Muscle layer of duodenum (tissue), 2 donors: ENCODE data around the gene KAT6B.

Experiments
- H3K27ac ChIP-seq: one replicate; pipeline ENCODE4 v1.7.0; 2013; ENCODE audit warnings: mild to moderate bottlenecking, low read length
- H3K27me3 ChIP-seq: one replicate; pipeline ENCODE4 v1.7.0; 2013; ENCODE audit warnings: low read depth, mild to moderate bottlenecking, control low read depth, low read length
- H3K36me3 ChIP-seq, 2 donors: one replicate each; pipeline ENCODE4 v1.7.0; 2013; ENCODE audit warnings: low read length in 2 of 2, control low read depth in 1 of 2, mild to moderate bottlenecking in 1 of 2; ENCODE audit not compliant: insufficient read depth in 2 of 2, control insufficient read depth in 1 of 2
- H3K4me1 ChIP-seq, 2 donors: one replicate each; pipeline ENCODE4 v1.7.0; 2013; ENCODE audit warnings: low read length in 2 of 2, mild to moderate bottlenecking in 2 of 2, control low read depth in 1 of 2, moderate library complexity in 1 of 2; ENCODE audit not compliant: insufficient read depth in 2 of 2, control insufficient read depth in 1 of 2
- H3K4me3 ChIP-seq, 2 donors: one replicate each; pipeline ENCODE4 v1.7.0; 2013; ENCODE audit warnings: low read length in 2 of 2, low read depth in 1 of 2, mild to moderate bottlenecking in 1 of 2
- H3K9me3 ChIP-seq, 2 donors: one replicate each; pipeline ENCODE4 v1.7.0; 2013; ENCODE audit warnings: low read length in 2 of 2, control low read depth in 1 of 2, mild to moderate bottlenecking in 1 of 2; ENCODE audit not compliant: control insufficient read depth in 1 of 2
- donor health status: healthy.

Gene KAT6B

GRCh38 chr10:74923556-74923955, 97.2 kb downstream of the KAT6B start:
- no peaks in the 10 kb centered on the region for H3K9me3 ChIP-seq
- no peaks in the 10 kb centered on the region for H3K27me3 ChIP-seq
- H3K4me3 ChIP-seq, result no peak overlapping the region
- H3K27ac ChIP-seq, result peak overlapping the region; percentile 86
- no peaks in the 10 kb centered on the region for H3K36me3 ChIP-seq
- H3K4me1 ChIP-seq, result peaks cover 18 to 51% of the 10 kb centered on the region in 2 donors

GRCh38 chr10:74924251-74924963, 98.0 kb downstream of the KAT6B start:
- peaks cover 18 to 51% of the 10 kb centered on the region in 2 donors for H3K4me1 ChIP-seq
- no peaks in the 10 kb centered on the region for H3K36me3 ChIP-seq
- H3K9me3 ChIP-seq, result no peaks in the 10 kb centered on the region
- no peak overlapping the region for H3K4me3 ChIP-seq
- H3K27ac ChIP-seq, result peak overlapping the region; percentile 86
- H3K27me3 ChIP-seq, result no peaks in the 10 kb centered on the region

- H3K4me1 ChIP-seq, result peaks cover 18 to 51% of the 10 kb centered on the region in 2 donors
- peak overlapping the region; percentile 13 for H3K27ac ChIP-seq
- H3K4me3 ChIP-seq, result no peak overlapping the region
- H3K27me3 ChIP-seq, result no peaks in the 10 kb centered on the region
- H3K36me3 ChIP-seq, result no peaks in the 10 kb centered on the region
- H3K9me3 ChIP-seq, result no peaks in the 10 kb centered on the region
These were observed 98.9 kb downstream of the KAT6B start for GRCh38 chr10:74925291-74925690.

GRCh38 chr10:74925708-74926107, 99.3 kb downstream of the KAT6B start:
- H3K36me3 ChIP-seq, result no peaks in the 10 kb centered on the region
- H3K9me3 ChIP-seq, result no peaks in the 10 kb centered on the region
- peaks cover 19 to 51% of the 10 kb centered on the region in 2 donors for H3K4me1 ChIP-seq
- no peak overlapping the region for H3K4me3 ChIP-seq
- H3K27me3 ChIP-seq, result no peaks in the 10 kb centered on the region
- H3K27ac ChIP-seq, result peak overlapping the region; percentile 13

- H3K27ac ChIP-seq, result peak overlapping the region; percentile 13
- H3K4me3 ChIP-seq, result no peak overlapping the region
- H3K4me1 ChIP-seq, result peaks cover 21 to 43% of the 10 kb centered on the region in 2 donors
These were observed 100.6 kb downstream of the KAT6B start for GRCh38 chr10:74926791-74927585.

GRCh38 chr10:74927701-74928100, 101.3 kb downstream of the KAT6B start:
- Histone ChIP-seq H3K27me3 (no peaks in the 10 kb centered on the region), H3K4me3 (no peak overlapping the region), H3K9me3 (no peaks in the 10 kb centered on the region), H3K4me1 (peaks cover 19 to 40% of the 10 kb centered on the region in 2 donors), H3K27ac (peak overlapping the region; percentile 52), H3K36me3 (no peaks in the 10 kb centered on the region)

More at GRCh38 chr10:74926791-74927585, 100.6 kb downstream of the KAT6B start:
- Histone ChIP-seq H3K36me3 (no peaks in the 10 kb centered on the region), H3K9me3 (no peaks in the 10 kb centered on the region), H3K27me3 (no peaks in the 10 kb centered on the region)

- peaks cover 17 to 35% of the 10 kb centered on the region in 2 donors for H3K4me1 ChIP-seq
These were observed 102.4 kb downstream of the KAT6B start for GRCh38 chr10:74928742-74929191.

GRCh38 chr10:74929197-74929596, 102.8 kb downstream of the KAT6B start:
- Histone ChIP-seq H3K9me3 (no peaks in the 10 kb centered on the region), H3K4me3 (no peak overlapping the region), H3K4me1 (peaks cover 17 to 32% of the 10 kb centered on the region in 2 donors), H3K36me3 (no peaks in the 10 kb centered on the region), H3K27ac (peak overlapping the region; percentile 83), H3K27me3 (no peaks in the 10 kb centered on the region)

More at GRCh38 chr10:74928742-74929191, 102.4 kb downstream of the KAT6B start:
- Histone ChIP-seq H3K27ac (peak overlapping the region; percentile 83), H3K4me3 (no peak overlapping the region), H3K27me3 (no peaks in the 10 kb centered on the region), H3K9me3 (no peaks in the 10 kb centered on the region), H3K36me3 (no peaks in the 10 kb centered on the region)

- peak overlapping the region; percentile 64 for H3K27ac ChIP-seq
- H3K4me1 ChIP-seq, result peaks cover 17 to 32% of the 10 kb centered on the region in 2 donors
- no peaks in the 10 kb centered on the region for H3K27me3 ChIP-seq
- no peak overlapping the region for H3K4me3 ChIP-seq
- H3K36me3 ChIP-seq, result no peaks in the 10 kb centered on the region
- H3K9me3 ChIP-seq, result no peaks in the 10 kb centered on the region
These were observed 104.6 kb downstream of the KAT6B start for GRCh38 chr10:74930965-74931364.

GRCh38 chr10:74932648-74933047, 106.2 kb downstream of the KAT6B start:
- peaks cover 25 to 37% of the 10 kb centered on the region in 2 donors for H3K4me1 ChIP-seq
- no peaks in the 10 kb centered on the region for H3K9me3 ChIP-seq
- H3K4me3 ChIP-seq, result no peak overlapping the region
- peak overlapping the region; percentile 58 for H3K27ac ChIP-seq
- no peaks in the 10 kb centered on the region for H3K27me3 ChIP-seq
- H3K36me3 ChIP-seq, result no peaks in the 10 kb centered on the region

GRCh38 chr10:74934100-74934812, 107.9 kb downstream of the KAT6B start:
- Histone ChIP-seq H3K4me3 (no peak overlapping the region), H3K27me3 (no peaks in the 10 kb centered on the region), H3K36me3 (no peaks in the 10 kb centered on the region), H3K27ac (no peak overlapping the region), H3K9me3 (no peaks in the 10 kb centered on the region), H3K4me1 (peaks cover 25 to 38% of the 10 kb centered on the region in 2 donors)
